GM04503 (cell line): Measurements from ENCODE around the gene SLC8A3.

Experiments used
- DNase-seq: peaks from one replicate; pipeline ENCODE4 v3.0.0-alpha.2; 2012; ENCODE audit warnings: low read depth

Gene SLC8A3

GRCh38 chr14:70022771-70023445 is 165.8 kb downstream of the SLC8A3 start:
- DNase-seq: no peak

GRCh38 chr14:70021548-70022220 is 167.1 kb downstream of the SLC8A3 start:
- no peak for DNase-seq

- no peak for DNase-seq
Measured at GRCh38 chr14:70020352-70021170, 168.2 kb downstream of the SLC8A3 start.

GRCh38 chr14:70019695-70020094 is 169.1 kb downstream of the SLC8A3 start:
- DNase-seq: no peak

GRCh38 chr14:70018713-70019211 is 170.0 kb downstream of the SLC8A3 start:
- DNase-seq: no peak

GRCh38 chr14:70018230-70018629 is 170.5 kb downstream of the SLC8A3 start:
- DNase-seq: no peak

- DNase-seq: no peak
Measured at GRCh38 chr14:70014406-70015095, 174.2 kb downstream of the SLC8A3 start.

GRCh38 chr14:70013271-70013873 is 175.4 kb downstream of the SLC8A3 start:
- no peak for DNase-seq

- no peak for DNase-seq
Measured at GRCh38 chr14:70011708-70012107, 177.0 kb downstream of the SLC8A3 start.

- DNase-seq: no peak
Measured at GRCh38 chr14:70011098-70011497, 177.7 kb downstream of the SLC8A3 start.

- DNase-seq: no peak
Measured at GRCh38 chr14:70009961-70010360, 178.8 kb downstream of the SLC8A3 start.

GRCh38 chr14:70008284-70009262 is 180.2 kb downstream of the SLC8A3 start:
- DNase-seq: no peak

- no peak for DNase-seq
Measured at GRCh38 chr14:70006699-70007098, 182.1 kb downstream of the SLC8A3 start.

GRCh38 chr14:70005281-70005805 is 183.4 kb downstream of the SLC8A3 start:
- DNase-seq: no peak

GRCh38 chr14:70004791-70005190 is 184.0 kb downstream of the SLC8A3 start:
- DNase-seq: no peak

GRCh38 chr14:70002589-70003346 is 186.0 kb downstream of the SLC8A3 start:
- no peak for DNase-seq

- DNase-seq: no peak
Measured at GRCh38 chr14:70000601-70001000, 188.2 kb downstream of the SLC8A3 start.

- no peak for DNase-seq
Measured at GRCh38 chr14:69999261-69999674, 189.5 kb downstream of the SLC8A3 start.

GRCh38 chr14:69997849-69998248 is 190.9 kb downstream of the SLC8A3 start:
- no peak for DNase-seq
